CD4-positive, alpha-beta T cell treated with Interferon gamma for 1 hour (primary cell): ENCODE data around the gene ADORA1.

Experiments used
- DNase-seq: peaks from one replicate; pipeline ENCODE4 v3.0.0-alpha.2; 2020

Gene ADORA1

DNA sequence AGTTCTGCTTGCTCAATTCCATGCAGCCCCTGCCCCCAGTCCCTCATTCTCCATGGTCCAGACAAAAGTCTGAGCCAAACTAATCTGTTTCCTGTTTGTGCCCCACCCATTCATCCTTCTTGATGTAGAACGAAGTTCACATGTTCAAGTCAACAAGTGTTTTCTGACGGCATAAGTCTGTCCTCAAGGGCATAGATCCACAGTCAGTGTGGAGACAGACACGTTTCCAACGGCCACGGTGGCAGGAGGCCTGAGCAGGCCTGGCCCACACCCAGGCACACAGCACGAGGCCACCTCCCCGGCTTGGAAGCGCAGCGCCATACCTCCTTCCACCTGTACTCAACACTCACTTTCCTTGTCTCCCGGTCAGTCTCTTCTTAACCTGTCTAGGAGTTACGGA lies 16.1 kb downstream of the ADORA1 start:
- DNase-seq, result no peak

DNA sequence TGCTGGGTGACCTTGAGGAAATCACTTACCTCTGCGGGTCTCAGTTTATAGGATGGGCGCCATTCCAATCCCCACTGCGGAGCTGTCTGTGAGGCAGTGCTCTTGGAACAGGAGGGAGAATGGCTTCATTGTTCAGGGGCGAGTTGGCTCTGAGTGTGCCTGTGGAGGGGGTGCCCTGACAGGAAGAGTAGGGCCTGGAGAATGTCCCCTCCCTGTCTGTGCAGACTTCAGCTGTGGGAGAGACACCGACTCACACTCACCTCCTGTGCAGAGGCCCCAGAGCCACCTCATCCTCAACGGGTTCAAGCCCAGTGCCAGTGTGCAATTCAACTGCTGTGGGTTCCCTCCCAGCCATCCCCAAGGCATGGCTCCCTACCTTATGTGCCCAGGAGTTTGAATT lies 17.1 kb downstream of the ADORA1 start:
- DNase-seq, result no peak

DNA sequence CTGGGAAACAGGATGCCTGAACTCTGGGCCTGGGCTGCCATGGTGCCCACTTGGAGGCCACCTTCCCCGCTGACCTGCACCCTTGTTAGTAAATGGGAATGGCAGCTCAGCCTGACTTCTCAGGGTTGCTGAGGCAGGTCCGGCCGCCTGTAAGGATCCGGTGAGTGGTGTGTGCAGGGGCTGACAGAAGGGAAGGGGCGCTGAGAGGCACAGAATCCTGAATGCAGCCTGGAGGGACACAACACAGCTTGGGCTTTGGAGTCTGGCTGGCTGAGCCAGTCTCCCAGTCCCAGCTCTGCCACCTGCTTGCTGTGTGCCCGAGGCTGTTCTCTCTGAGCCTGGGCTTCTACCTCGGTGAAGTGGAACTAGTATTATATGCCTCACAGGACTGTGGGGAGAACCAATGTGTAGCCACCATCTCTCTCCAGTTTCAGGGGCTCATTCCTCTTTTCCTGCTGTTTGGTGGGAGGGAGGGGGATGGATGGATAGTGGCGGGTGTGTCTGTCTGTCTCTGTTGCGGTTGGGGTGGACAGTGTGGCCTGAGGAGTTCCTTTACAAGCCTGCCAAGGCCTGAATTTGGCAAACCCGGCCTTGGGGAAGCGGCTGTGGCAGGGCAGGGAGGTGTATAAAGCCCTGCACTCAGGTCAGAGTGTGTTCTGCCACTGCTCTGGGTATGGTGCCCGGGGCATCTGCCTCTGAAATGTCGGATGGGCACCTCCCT lies 18.0 kb downstream of the ADORA1 start:
- DNase-seq, result no peak

DNA sequence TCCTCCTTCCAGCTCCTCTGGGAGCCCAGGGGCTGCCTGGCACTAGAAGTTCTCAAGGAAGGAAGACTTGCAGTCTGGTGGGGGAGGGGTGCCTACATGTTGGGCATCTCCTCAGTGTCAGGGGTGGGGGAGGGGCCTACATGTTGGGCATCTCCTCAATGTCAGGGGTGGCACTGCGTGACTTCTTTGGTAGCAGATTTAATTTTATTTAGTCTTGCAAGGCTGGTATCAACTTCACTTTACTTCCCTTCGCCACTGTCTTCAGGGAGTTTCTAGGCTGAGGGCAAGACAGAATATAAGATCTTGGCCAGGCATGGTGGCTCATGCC lies 18.5 kb downstream of the ADORA1 start:
- DNase-seq, result no peak

DNA sequence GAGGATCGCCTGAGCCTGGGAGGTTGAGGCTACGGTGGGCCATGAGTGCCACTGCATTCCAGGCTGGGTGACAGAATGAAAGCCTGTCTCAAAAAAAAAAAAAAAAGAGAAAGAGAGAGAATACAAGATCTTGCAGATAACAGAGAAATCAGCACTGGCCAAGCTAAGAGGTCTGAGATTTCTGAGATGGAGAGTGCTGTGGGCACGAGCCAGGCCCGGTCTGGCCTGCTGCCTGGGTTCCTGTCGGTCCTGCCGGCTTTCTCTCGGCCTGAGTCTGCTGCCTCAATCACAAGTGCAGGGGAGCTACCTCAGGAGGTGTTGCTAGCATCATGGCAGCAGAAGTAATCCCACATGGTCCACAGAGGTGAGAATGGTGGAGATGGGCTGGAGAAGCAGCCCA lies 19.0 kb downstream of the ADORA1 start:
- DNase-seq, result no peak

DNA sequence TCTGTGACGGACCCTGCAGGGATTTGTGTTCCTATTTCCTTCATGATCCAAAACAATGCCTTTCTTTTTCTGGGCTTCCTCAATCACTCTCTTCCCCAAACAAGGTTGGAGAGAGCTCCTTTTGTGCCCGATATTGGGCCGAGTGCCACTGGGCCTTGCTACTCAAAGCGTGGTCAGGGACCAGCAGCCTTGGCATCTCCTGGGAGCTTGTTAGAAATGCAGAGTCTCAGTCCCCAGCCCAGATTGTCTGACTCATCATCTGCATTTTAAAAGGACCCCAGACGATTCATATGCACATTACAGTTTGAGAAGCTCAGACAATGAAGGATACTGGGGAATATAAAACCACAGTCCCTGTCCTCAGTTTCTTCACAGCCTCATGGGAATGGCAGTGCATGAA lies 19.9 kb downstream of the ADORA1 start:
- DNase-seq, result no peak

DNA sequence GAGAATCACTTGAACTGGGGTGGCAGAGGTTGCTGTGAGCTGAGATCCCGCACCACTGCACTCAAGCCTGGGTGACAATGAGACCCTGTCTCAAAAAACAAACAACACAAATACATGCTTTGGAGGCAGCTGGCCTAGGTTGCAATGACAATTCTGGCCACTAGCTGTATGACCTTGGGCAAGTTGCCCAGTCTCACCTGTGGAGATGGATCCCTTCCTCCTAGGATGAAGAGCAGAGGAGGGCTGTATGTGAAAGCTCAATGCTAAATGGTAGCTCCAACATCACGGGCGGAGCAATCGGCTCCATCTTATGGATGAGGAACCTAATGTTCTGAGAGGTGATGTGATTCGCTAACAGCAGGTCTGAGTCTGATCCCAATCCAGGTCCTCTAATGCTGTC lies 20.6 kb downstream of the ADORA1 start:
- DNase-seq, result no peak

DNA sequence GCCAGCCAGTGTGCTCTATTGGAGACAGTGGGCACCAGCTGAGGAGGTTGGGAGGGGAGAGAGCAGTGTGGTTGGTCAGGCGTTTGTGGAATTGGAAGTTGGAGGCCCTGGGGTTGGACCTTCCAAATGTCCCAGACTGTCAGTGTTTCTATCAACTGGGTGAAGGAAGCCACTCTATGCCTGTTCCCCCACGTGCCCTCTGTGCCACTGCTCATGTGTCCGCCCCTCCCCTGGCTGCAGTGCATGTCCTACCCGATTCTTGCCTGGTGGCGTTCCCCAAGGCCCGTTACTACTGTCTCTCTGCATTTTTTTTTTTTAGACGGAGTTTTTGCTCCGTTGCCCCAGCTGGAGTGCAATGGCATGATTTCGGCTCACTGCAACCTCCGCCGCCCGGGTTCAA lies 21.1 kb downstream of the ADORA1 start:
- DNase-seq, result no peak

DNA sequence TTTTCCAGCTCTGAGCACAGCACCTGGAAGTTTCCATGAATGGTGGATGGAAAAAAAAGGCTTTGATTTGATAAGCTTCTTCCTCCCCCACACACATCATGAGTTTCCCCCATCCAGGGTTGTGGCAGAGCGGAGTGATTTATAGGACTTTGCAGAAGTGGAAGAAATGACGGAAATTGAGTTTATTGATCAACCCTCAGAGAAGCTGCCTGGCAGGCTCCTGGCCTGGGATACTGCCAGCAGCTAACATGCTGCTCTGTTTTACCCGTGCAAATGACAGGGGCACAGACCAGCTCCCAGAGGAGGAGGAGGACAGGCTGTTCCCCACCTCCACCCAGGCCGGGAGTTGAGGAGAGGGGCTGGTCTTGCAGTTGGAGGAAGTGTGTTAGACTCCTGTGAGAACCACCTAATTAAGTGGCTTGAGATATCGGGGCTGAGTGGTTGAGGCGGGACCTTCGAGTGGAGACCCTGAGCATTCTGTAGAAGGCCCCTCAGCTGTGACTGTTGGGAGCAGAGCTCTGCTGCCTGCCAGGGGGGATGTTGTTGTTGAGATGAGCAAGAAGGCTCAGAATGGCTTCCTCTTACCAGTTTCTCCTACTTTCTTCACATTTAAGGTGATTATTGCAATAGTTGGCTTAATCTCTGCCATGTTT lies 21.8 kb downstream of the ADORA1 start:
- DNase-seq, result no peak

DNA sequence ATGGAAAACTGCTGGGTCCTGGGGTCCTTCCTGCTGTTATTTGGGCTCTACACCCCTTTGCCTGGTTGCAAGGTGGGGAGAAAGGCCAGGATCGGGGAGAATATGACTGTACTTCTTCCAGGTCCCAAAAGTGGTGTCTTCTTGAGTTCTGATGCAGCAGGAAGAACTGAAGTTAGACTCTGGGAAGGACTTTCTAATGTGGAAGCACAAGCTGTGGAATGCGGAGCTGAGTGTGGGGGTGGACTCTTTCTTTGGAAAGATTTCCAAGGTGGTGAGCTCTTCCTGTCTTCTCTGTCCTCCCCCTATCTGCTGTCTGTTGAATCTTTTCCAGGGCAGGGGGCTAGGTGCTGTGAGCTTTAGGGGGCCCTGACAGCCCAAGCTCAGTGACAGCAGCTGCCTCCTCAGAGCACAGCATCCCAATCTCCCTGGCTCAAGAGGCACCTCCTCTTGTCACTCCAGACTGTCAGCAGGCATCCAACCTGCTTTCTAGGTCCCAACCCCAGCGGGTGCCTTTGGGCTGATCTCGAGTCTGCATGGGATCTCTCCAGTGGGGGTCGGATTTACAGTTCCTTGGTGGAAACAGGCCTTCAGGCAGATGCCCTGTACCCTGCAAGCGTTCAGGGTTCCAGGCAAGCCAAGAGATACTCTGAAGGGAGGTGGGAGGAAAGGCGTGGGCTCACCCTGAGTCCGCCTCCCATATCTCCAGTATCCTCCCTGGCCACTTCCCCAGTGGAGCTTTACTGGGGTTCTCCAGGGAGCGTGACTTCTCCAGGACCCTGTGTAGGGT lies 23.2 kb downstream of the ADORA1 start:
- DNase-seq, result no peak

DNA sequence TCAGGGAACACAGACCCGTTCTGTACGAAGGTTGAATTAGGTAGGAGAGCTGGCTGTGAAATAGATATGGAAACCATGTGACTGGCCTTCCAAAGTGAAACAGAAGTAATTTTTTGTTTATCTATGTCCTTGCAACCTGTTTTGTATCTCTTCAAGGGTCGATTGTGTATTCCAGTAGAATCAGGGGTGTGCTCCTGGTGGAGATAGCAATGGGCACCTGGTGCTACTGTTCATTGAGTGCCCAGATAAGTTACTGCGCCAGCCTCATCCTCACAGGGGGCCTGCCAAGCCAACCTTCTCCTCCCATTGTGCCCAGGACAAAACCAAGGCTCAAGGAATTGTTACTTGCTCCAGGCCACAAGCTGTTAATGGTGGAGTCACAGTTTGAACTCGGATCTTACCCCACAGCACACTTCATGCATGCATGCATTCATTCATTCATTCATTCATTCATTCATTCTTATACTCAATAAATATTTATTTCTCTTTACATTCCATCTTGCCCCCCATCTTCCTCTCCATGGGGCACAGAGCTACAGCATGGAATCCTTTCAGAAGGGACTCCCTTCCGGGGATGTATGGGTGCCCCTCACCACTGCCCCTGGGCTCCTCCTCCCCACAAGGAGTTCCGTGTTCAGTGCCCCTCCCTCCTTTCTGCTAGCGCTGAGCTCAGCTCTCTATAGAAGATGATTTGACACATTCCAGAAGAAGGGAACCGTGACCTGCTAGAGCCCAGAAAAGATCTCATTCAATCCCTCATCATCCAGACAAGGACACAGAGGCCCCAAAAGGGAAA lies 24.0 kb downstream of the ADORA1 start:
- no peak for DNase-seq

DNA sequence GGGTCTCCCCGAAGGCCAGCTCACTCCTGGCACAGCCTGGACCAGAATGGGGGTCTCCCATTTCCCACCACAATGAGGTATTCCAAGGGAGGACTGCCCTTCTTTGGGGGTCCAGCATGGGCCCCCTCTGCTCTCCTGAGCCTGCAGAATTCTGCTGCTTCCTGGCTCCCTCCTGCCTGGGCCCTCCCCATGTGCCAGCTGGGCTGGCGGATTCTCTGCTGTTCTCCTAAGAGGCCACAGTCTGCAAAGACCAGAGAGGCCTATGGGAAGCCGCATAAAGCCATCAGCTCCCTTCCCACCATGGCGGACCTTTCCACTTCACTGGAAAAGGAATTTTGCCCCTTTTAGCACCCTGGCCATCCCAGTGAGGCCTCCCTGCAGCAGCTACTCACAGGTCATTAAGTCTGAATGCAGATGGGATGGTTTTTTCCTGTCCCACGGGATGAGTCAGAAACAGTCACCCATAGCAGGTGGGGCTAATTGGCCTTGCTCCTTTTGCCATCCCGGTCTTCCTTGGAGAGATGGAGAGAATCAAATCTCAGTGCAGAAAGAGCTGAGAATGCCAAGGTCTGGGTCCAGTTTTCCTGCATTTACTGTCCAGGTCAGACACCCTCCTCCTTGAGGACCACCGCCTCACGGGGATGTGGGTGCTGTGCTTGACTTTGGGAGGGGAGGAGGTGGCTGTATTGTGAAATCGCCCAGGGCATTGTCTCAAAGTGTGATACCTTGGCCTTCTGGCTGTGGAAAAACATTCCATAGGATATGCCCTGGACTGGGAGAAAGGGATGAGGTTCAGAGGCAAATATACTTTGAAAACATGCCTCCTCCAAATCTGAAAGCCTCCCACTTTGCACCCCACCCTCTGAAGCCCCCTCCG lies 24.9 kb downstream of the ADORA1 start:
- no peak for DNase-seq

DNA sequence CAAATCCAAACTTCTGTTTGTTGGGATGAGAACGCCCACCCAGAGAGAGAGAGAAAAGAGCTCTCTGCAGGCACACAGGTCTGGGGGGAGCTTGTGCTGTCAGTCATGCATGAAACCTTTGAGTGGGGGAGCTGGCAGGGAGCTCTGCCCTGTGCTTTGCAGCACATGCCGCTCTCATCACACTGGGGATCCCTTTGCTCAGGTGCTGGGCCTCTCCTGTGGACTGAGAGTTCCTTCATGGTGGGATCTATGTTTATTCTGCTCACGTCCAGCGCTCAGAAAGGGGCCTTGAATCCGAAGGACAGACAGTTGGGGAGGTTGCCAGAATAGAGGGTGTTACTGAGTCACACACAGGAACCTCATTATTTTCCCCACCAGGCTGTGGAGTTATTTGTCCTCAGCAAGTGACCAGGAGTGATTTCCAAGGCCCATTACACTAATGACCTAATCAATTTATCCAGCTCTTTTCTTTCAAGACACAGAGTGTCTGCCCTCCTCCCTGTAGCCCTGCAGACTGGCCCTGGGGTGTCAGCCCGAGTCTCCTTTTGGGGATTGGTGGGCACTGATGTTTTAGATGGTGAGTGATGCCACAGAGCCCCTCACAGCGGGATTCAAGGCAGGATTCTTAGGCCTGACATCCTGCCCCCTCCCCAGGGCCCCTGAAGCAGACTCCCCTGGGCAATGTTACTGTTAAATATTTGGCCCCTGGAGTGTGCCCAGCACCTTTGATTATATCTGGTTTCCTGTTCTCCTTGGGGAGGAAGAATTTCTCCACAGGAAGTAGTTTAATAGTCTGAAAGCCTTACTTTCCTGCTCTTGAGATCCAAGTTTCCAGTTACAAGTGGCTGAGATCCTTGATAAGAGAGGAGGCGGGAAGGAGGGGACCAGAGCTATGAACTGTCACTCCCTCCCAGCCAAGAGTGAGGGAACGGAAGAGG lies 25.8 kb downstream of the ADORA1 start:
- no peak for DNase-seq

DNA sequence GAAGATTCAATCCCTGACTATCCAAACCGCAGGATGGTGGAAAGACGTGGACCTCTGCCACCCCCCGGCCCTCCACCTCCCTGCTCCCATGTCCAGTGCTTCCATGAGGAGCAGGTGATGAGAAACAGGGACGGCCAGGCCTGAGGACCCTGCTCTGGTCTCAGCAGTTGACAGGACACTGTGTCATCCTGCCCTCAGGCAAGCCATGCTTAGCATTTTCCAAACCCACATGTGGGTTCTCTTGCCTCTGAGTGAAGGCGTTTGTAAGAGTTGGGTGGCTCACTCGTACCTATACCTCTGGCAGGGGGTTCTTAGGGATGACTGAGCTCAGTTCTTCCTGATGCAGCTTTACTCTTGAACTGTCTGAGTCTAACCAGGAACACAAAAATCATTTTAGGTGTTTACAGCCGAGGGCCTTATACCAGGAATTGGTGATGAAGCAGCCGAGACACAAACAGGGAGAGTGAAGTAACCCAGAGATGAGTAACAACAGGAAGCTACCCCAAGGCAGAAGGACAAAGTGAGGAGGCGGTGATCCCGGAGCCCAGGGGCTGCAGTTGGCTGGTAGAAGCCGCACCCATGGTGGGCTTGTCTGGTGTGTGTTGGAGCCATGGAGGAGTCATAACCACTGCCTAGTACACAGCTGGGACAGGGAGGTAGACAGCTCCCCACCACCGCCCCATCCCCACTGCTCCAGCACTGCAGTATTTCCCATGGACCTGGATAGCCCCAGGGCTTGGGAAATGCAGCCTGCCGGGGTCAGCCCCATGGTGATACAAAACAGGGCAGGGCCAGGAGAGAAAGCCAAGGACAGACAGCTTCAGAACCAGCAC lies 26.7 kb downstream of the ADORA1 start:
- no peak for DNase-seq

DNA sequence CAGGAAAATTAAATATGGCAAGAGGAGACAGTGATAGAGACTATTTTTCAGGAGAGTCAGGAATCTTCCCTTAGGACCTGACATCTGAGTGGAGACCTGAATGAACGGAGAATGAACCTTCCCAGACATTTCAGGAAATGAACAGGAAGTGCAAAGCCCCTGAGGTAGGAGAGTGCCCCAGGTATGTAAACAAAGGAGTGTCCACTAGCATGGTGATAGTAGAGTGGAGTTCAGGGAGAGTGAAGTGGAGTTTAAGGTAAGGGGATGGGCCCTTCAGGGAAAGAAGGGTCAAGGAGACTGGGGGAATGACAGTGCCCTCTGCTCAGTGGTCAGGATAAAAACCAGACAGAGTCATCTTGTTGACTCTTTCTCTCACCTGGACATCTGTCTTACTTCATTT lies 28.8 kb downstream of the ADORA1 start:
- no peak for DNase-seq

DNA sequence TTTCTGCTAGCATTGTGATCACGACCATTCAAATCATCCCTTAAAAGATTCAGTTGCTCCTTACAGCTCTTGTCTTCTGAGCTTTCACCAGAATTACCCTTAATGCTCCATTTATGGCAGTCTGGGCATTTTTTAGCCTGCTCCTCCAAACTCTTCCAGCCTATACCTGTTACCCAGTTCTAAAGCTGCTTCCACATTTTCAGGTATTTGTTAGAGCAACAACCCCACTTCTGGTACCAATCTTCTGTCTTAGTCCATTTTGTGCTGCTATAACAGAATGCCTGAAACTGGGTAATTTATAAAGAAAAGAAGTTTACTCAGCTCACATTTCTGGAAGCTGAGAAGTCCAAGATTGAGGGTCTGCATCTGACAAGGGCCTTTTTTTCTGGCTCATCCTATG lies 30.9 kb downstream of the ADORA1 start:
- no peak for DNase-seq

DNA sequence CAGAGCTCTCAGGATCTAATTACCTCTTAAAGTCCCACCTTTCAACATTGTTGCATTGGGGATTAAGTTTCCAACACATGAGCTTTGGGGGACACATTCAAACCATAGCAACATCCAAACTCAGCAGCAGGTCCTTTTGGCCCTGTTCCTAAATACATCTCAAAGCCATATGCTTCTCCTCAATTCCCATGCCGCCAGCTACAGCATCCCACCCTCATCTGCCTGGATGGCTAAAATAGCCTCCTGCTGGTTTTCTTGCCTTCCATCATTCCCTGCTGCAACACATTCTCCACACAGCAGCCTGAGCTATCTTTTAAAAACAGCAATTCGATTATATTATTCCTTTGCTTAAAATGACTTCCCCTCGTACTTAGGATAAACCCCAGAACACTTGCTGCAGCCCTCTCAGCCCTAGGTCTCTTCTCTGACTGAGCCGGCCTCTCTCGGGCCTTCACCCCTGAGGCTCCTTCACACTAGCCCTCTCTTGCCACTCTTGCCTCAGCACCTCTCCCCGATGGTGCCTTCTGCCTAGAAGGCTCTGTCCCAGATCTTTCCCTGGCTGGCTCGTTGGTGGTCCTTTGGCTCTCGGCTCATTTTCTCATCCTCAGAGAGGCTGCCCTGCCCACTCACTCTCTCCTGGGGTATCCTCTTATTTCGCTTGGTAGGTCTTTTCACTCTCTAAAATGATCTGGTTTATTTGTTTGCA lies 31.6 kb downstream of the ADORA1 start:
- DNase-seq, result no peak

DNA sequence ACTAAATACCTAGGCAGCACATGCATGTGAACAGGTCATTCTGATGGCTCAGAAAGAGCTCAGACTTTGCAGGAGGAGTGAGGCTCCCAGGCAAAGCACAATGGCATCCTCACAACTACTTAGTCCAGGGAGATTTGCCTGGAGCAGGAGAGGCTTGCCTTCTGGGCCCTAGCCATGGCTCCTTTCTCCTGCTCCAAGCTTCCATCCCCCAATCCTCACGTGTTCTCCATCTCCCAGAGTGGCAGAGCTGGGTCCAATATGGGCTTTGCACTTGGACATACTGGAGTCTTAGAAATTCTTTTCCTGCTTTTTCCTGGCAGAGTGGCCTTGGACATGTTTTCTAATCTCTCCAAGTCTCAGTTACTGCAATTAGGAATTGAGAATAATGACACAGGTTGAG lies 32.3 kb downstream of the ADORA1 start:
- no peak for DNase-seq

DNA sequence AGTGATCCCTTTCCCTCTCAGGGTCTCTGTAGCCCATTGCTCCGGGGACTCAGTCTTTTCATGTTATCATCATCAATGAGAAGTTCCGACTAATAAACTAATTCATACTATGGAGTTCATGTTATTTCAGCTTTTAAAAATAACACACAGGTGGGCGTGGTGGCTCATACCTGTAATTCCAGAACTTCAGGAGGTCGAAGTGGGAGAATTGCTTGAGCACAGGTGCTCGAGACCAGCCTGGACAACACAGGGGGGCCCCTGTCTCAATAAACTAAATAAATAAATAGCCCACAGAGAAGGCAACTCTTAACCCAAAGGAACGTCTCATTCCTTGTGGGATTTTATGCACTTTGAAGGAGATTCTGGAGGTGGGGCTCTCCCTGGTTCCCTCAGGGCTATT lies 33.6 kb downstream of the ADORA1 start:
- DNase-seq, result no peak

DNA sequence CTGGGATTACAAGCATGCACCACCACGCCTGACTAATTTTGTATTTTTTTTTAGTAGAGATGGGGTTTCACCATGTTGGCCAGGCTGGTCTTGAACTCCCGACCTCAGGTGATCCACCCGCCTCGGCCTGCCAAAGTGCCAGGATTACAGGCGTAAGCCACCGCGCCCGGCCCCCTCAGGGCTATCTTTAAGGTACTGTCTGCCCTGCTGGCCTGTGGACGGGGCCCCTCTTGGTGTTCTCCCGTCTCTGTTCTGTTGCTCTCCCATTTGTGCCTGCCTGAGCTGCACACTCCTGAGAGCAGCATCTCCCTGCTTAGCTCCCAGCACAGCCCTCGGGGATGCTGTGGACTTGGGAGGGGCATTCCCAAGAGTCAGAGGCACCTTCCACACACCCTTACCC lies 34.2 kb downstream of the ADORA1 start:
- DNase-seq, result no peak
